ENCODE data around the gene CCDC157. TPM values are rescaled to one million over a fixed set of nuclear protein-coding genes. Genes with fewer than 3 reads are reported as not detected.

CCDC157 gene
- polyA plus RNA-seq, 1 donor from 2014 or later = 32.2 TPM

GRCh38 chr22:30406400-30406799, 49.6 kb downstream of the CCDC157 start:
- H3K9me3 ChIP-seq (ENCODE audit: low read length) = no peaks in the 10 kb centered on the region
- no peak overlapping the region for H3K27ac ChIP-seq (ENCODE audit: low read length)
- no peaks in the 10 kb centered on the region for H3K79me2 ChIP-seq (replicated peaks; ENCODE audit: insufficient read depth, low read length)
- H4K20me1 ChIP-seq (ENCODE audit: insufficient read depth) = no peaks in the 10 kb centered on the region
- no peak overlapping the region for H3K9ac ChIP-seq (ENCODE audit: low read length)
- no peak overlapping the region for H2AFZ ChIP-seq (ENCODE audit: low read depth, low read length)
- no peak for TF ChIP-seq REST (IDR thresholded peaks at IDR 0.05; ENCODE audit: borderline replicate concordance)
- TF ChIP-seq EP300 (conservative IDR thresholded peaks at IDR 0.05; ENCODE audit: poor library complexity, severe bottlenecking) = no peak
- no peak for TF ChIP-seq MXI1 (conservative IDR thresholded peaks at IDR 0.05; ENCODE audit: poor library complexity, severe bottlenecking)
- TF ChIP-seq SMC3 (conservative IDR thresholded peaks at IDR 0.05; ENCODE audit: poor library complexity) = no peak
- no peak for TF ChIP-seq TAF1 (IDR thresholded peaks at IDR 0.05; ENCODE audit: low read depth)
- no peak for TF ChIP-seq CTCF (IDR thresholded peaks at IDR 0.05; ENCODE audit: poor library complexity, severe bottlenecking)
- TF ChIP-seq POLR2AphosphoS5 (IDR thresholded peaks at IDR 0.05) = no peak
- TF ChIP-seq EZH2 (IDR thresholded peaks at IDR 0.05; ENCODE audit: borderline replicate concordance, insufficient read depth, low read length, poor library complexity, severe bottlenecking) = no peak
- TF ChIP-seq RAD21 (conservative IDR thresholded peaks at IDR 0.05) = no peak
- no peak overlapping the region for H3K4me3 ChIP-seq (ENCODE audit: low read length)
- no peaks in the 10 kb centered on the region for H3K27me3 ChIP-seq (ENCODE audit: insufficient read depth, low read depth, low read length)
- H3F3A ChIP-seq (ENCODE audit: insufficient read depth, low read length, poor library complexity, severe bottlenecking) = no peaks in the 10 kb centered on the region
- no peak overlapping the region for H3K4me2 ChIP-seq (ENCODE audit: low read length)
- H3K36me3 ChIP-seq (ENCODE audit: insufficient read depth, low read length) = no peaks in the 10 kb centered on the region
- no peaks in the 10 kb centered on the region for H3K9me2 ChIP-seq (ENCODE audit: insufficient read depth, low read length)

GRCh38 chr22:30408388-30409102, 51.7 kb downstream of the CCDC157 start:
- no peaks in the 10 kb centered on the region for H3K9me2 ChIP-seq (ENCODE audit: insufficient read depth, low read length)
- no peaks in the 10 kb centered on the region for H3K9me3 ChIP-seq (ENCODE audit: low read length)
- H3K27me3 ChIP-seq (ENCODE audit: insufficient read depth, low read depth, low read length) = no peaks in the 10 kb centered on the region
- H3K4me3 ChIP-seq (ENCODE audit: low read length) = no peak overlapping the region
- H3K4me2 ChIP-seq (ENCODE audit: low read length) = no peak overlapping the region
- H4K20me1 ChIP-seq (ENCODE audit: insufficient read depth) = no peaks in the 10 kb centered on the region
- H3K79me2 ChIP-seq (replicated peaks; ENCODE audit: insufficient read depth, low read length) = no peaks in the 10 kb centered on the region
- H2AFZ ChIP-seq (ENCODE audit: low read depth, low read length) = no peak overlapping the region
- H3K9ac ChIP-seq (ENCODE audit: low read length) = no peak overlapping the region
- H3F3A ChIP-seq (ENCODE audit: insufficient read depth, low read length, poor library complexity, severe bottlenecking) = no peaks in the 10 kb centered on the region
- H3K36me3 ChIP-seq (ENCODE audit: insufficient read depth, low read length) = no peaks in the 10 kb centered on the region
- TF ChIP-seq POLR2AphosphoS5 (IDR thresholded peaks at IDR 0.05) = no peak
- TF ChIP-seq TAF1 (IDR thresholded peaks at IDR 0.05; ENCODE audit: low read depth) = no peak
- no peak for TF ChIP-seq SMC3 (conservative IDR thresholded peaks at IDR 0.05; ENCODE audit: poor library complexity)
- no peak for TF ChIP-seq REST (IDR thresholded peaks at IDR 0.05; ENCODE audit: borderline replicate concordance)
- no peak for TF ChIP-seq MXI1 (conservative IDR thresholded peaks at IDR 0.05; ENCODE audit: poor library complexity, severe bottlenecking)
- no peak for TF ChIP-seq EZH2 (IDR thresholded peaks at IDR 0.05; ENCODE audit: borderline replicate concordance, insufficient read depth, low read length, poor library complexity, severe bottlenecking)
- no peak for TF ChIP-seq EP300 (conservative IDR thresholded peaks at IDR 0.05; ENCODE audit: poor library complexity, severe bottlenecking)
- no peak for TF ChIP-seq CTCF (IDR thresholded peaks at IDR 0.05; ENCODE audit: poor library complexity, severe bottlenecking)
- TF ChIP-seq RAD21 (conservative IDR thresholded peaks at IDR 0.05) = no peak
- H3K27ac ChIP-seq (ENCODE audit: low read length) = no peak overlapping the region
